ENCODE results near the gene RHEX.

GRCh38 chr1:206025283-206025820, 27.6 kb upstream of the RHEX start:
- TF ChIP-seq, protein P1, sequence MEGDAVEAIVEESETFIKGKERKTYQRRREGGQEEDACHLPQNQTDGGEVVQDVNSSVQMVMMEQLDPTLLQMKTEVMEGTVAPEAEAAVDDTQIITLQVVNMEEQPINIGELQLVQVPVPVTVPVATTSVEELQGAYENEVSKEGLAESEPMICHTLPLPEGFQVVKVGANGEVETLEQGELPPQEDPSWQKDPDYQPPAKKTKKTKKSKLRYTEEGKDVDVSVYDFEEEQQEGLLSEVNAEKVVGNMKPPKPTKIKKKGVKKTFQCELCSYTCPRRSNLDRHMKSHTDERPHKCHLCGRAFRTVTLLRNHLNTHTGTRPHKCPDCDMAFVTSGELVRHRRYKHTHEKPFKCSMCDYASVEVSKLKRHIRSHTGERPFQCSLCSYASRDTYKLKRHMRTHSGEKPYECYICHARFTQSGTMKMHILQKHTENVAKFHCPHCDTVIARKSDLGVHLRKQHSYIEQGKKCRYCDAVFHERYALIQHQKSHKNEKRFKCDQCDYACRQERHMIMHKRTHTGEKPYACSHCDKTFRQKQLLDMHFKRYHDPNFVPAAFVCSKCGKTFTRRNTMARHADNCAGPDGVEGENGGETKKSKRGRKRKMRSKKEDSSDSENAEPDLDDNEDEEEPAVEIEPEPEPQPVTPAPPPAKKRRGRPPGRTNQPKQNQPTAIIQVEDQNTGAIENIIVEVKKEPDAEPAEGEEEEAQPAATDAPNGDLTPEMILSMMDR (IDR thresholded peaks at IDR 0.05), result no peak
- TF ChIP-seq EP300 (IDR thresholded peaks at IDR 0.05), result no peak
- no peak for TF ChIP-seq POLR2A (IDR thresholded peaks at IDR 0.05; ENCODE audit: low read depth)
- TF ChIP-seq POLR2AphosphoS5 (IDR thresholded peaks at IDR 0.05), result no peak

Measured in esophagus muscularis mucosa (tissue), 4 donors.